Amniotic stem cell (primary cell): ENCODE measurements around the gene TTC19.
"Not testable (repeated sequence)": the region's sequence is repeated elsewhere in the genome, so short reads cannot be mapped to it uniquely, and the experiment has no call there.

Source experiments
- DNase-seq: peaks from one replicate; lab custom pipeline; 2025; lab: John Stamatoyannopoulos, UW

TTC19 gene

DNA sequence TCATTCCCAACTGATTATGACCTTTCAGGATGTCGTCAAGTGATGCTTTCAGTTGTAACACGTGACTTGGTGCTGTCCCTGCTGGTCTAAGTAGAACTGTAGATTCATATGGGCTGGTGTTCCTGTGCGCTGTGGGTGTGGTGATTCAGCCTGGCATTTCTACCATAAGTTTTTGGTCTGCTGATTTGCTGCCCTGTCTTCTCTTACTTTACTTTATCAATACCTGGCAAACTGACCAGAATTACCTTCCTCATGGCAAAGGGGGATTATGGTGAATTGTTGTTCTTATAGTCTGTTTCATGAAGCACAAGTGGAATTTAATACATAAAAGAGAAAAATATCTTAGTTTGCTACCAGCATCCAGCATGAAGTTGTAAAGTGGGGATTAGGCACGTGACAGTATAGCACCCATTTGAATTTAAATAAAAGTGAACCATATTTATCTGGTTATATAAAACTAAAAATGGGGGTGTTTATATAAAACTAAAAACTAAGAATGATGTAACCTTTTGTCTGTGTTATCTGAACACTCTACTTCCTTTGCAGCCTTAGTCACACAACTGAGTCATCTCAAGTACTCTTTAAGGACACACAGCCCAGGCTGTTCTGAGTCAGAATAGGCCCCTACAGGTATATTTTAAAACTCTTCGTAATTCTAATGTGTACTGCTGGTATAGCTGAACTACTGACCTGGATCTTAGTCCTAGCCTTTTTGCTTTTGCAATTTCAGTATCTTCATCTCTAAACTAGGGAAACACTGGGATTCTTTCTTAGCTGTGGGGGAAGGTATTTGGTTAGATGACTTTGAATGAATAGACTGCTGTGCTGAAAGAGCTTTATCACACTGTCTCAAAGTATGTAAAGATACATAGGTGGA lies 28.3 kb downstream of the TTC19 start:
- peak; percentile 83 for DNase-seq

DNA sequence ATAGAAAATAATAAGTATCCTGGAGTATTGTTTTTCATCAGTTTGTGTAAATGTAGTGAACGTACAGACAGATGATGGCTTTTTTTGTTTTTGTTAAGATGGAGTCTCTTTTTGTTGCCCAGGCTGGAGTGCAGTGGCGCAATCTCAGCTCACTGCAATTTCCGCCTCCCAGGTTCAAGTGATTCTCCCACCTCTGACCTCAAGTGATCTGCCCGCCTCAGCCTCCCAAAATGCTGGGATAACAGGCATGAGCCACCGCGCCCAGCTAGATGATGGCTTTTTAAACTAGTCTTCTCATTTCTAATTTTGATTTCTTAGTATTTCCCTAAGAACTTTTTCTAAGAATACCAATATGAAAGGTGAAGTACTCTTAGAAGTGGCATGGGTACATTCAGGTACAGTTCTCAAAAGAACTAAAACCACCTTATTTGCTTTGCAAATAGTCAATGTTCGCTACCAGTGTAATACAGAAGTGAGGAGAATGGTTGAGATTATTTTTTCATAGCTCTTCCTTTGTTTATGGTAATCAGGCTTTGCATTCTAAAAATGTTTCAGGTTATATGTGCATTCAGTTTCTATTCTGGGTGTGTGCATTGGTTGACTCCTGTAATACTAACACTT lies 34.2 kb downstream of the TTC19 start:
- no peak for DNase-seq

DNA sequence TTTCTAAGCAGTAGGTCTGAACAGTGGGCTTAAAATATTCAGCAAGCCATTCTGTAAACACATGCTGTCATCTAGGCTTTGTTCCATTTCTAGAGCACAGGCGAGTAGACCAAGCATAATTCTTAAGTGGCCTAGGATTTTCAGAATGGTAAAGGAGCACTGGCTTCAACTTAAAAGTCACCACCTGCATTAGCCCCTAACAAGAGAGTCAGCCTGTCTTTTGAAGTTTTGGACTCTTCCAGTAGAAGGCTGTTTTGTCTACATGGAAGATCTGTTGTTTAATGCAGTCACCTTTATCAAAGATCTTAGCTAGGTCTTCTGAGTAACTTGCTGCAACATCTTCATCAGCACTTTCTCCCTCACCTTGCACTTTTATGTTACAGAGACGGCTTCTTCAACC lies 36.6 kb downstream of the TTC19 start:
- DNase-seq: no peak

DNA sequence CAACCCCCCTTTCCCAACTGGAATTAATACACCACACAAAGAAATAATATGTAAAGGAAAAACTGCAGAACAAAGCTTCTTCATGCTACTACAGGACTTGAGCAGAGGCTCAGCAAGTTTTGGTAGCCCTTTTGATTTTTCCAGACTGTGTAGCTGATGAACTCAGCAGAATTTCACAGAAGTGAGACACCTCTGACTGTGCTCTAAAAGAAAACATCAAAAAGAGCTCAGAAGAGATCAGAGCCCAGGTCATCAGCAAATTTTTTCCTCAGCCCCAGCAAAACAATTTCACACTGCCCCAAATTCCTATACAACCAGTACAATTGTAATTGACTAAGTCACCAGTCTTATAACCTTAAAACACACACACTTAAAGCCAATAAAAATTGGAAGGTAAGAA lies 38.0 kb downstream of the TTC19 start:
- no peak for DNase-seq

DNA sequence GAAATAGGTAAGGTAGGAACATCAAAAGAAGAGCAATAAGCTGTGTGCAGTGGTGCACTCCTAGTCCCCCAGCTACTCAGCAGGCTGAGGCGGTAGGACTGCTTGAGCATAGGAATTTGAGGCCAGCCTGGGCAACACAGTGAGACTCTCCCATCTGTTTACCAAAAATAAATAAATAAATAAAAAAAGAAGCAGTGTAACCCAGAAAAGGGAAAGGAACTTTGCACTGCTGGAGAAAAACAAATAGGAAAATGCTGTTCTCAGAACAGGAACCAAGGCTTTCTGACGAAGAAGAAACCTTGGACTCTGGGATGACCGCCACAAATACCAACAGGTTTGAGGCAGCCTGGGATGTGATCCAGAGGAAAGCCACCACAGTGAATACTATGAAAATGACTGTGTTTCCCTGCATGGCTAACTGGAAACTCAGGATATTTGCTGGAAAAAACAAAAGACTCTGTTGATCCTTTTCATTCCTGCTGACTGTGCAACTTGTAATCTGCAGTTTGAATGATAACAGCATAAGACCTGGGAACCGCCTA lies 41.2 kb downstream of the TTC19 start:
- DNase-seq: peak; percentile 39

DNA sequence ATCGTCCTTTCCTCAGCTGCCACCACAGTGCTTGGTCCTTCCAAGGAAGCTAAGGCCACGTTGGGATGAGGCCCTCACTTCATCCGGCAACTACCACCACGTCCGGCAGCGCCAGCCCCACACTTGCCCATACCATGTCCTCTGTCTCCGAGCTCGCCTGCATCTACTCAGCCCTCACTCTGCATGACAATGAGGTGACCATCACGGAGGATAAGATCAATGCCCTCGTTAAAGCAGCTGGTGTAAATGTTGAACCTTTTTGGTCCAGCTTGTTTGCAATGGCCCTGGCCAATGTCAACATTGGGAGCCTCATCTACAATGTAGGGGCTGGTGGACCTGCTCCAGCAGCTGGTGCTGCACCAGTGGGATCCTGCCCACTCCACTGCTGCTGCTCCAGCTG lies 44.9 kb downstream of the TTC19 start:
- DNase-seq: no peak

DNA sequence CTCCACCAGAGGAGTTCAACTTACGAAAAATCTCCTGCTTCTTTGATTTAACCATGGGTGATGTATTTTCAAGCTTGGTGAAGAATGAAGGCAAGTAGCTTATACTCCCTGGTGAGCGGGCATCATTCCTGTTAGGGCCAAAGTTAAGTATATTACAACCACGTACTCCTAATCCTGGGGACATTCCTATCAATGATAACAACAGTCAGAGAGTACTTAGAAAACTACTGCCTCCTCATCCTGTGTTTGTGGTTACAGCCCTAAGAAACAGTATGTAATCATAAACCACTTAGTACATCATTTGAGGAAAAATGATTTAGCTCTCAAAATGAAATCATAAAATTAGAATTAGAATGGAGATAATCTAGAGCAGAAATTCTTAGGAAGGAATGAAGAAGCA lies 47.3 kb downstream of the TTC19 start:
- no peak for DNase-seq

DNA sequence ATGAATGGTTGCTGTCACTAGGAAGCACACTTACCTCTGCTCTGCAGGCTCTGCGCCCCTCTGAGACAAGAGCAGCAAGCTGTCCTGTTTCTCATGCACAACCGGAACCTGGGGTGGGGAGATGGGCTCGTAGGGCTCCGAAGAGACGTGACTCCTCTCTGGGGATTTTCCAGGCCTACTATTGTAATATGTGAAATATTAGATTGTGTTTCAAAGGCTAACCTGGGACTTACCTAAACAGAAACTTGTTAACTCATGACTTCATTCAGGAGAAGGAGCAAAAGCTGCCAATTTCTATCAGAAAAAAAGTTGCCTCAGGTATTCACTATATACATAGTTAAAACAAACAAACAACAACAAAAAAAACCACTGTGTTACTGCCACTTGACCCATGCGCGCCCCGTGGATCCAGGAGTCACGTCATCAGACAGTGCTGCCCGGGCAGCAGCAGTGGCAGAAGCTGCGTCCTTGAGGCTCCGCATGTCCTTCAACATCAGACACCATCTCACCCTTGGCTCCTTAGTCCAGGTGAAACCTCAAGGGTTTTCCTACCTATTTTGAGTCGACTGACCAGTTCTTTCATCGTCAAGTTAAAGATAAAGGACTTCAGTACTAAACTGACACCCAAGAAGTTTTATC lies 49.3 kb downstream of the TTC19 start:
- DNase-seq: no peak

DNA sequence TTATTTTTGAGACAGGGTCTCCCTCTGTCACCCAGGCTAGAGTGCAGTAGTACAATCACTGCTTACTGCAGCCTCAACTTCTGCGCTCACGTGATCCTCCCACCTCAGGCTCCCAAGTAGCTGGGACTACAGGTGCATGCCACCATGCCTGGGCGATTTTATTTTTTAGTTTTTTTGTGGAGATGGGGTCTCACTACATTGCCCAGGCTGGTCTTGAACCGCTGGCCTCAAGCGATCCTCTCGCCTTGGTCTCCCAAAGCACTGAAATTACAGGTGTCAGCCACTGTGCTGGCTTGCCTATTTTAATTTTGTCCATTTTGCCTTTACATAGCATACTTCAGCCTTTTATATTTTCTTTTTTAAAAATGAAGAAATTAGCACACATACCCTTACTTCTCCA lies 51.2 kb downstream of the TTC19 start:
- no peak for DNase-seq

DNA sequence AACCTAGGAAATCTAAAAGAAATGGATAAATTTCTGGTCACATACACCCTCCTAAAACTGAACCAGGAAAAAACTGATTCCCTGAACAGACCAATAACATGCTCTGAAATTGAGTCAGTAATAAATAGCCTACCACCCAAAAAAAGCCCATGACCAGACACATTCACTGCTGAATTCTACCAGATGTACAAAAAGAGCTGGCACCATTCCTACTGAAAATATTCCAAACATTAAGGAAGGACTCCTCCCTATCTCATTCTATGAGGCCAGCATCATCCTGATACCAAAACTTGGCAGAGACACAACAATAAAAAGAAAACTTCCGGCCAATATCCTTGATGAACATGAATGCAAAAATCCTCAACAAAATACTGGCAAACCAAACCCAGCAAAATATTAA lies 52.9 kb downstream of the TTC19 start:
- no peak for DNase-seq

DNA sequence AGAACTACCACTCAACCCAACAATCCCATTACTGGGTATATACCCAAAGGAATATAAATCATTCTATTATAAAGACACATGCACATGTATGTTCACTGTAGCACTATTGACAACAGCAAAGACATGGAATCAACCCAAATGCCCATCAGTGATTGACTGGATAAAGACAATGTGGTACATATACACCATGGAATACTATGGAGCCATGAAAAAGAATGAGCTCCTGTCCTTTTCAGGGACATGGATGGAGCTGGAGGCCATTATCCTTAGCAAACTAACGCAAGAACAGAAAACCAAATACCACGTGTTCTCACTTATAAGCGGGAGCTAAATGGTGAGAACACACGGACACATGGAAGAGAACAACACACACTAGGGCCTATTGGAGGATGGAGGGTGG lies 55.5 kb downstream of the TTC19 start:
- not testable (repeated sequence) for DNase-seq

DNA sequence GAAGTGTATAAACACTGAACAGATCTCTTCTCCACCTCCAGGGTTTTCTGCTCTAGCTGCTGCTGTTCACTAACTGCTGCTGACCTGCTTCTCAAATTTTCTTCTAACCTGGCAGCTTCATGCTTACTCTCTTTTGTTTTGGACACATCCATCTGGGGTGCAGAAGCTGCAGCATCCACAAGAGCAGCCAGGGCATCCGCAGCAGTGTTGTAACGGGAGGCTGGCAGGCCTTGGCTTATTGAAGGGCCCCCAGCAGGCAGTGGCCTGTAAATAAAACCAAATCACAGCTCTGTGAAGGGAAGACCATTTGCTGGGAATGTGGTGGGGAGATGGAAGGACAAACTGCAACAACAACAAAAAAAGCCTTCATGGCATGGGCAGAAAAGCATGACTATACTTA lies 62.0 kb downstream of the TTC19 start:
- no peak for DNase-seq

DNA sequence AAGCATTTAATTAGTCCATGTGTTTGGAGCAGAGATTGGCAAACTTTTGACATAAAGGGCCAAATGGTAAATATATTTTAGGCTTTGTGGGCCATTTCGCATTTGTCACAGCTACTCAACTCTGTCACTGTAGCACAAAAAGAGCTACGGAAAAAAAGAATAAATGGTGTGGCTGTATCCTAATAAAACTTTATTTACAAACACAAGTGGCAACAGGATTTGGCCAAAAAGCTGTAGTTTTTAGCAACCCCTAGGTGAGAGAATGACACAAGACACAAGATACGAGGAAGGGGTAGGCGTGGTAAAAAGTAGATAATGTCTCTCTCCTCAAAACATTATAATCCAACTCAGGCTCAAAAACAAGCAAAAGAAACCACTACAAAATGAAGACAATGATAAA lies 66.5 kb downstream of the TTC19 start:
- DNase-seq: no peak

DNA sequence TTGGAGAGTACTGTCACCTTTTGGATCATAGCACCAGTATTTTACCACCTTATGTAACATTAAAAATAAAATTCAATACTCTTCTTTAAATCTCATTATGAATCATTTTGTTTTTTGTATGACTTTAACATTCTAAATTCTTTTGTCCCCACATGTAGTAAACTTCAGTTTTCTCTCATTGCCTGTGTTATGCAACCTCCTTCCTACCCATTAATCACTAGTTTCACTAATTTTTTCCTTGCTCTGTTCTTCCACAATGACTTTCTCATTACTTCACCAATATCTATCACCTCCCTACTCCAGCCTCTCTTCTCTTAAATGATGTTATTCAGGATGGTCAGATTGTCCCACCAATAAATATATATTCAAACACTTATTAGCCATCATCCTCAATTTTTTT lies 68.7 kb downstream of the TTC19 start:
- no peak for DNase-seq

DNA sequence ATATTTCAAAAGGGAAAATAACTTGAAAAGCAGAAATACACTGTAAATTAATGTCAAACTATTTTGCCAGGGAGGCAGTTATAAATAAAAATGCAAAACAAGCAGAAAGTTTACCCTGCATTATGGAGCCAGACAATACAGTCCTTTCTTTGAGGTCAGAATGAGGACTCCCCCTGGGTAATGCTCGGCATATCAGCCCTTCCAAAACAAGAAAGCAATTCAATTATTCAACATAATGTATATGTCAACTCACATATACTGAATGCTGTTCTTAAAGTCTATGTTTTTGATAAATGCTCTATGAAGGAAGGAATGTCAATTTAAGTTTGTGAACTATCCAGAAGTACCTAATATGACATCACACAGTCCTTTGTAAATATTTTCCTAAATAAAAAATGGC lies 72.4 kb downstream of the TTC19 start:
- no peak for DNase-seq

DNA sequence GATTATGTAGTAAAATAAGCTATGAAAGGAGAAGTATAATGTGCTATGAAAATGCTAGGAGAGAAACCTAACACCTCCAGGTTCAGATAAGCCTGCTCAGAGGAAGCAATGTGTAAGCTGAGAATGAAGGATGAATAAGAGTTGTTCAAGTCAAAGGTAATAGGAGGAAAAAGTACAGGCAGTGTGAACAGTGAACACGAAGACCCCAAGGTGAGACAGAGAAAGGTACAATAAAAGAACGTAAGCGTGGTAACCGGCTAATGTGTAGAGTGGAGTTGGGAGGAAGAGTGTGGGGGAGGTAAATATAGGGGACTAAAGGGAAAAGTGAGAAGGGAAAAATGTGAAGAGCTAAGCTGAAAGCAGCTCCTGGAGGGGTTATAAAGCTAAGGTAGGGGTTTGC lies 74.2 kb downstream of the TTC19 start:
- no peak for DNase-seq

DNA sequence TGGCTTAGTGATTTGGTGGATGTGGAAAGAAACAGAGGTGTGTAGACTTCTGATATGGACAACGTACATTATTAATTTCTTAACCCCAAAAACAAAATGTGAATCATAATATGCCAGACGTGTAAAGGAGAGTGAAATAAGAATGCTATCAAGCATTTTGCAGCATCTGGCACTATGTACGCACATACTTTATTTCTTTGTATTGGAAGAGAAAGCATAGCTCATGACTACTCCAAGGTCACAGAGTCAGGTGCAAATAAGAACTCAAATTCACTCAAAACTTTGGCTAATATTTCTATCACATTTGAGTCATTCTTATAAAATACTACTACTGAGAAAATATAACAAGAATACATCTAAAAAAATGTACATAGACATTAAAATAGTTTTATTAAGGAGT lies 74.8 kb downstream of the TTC19 start:
- DNase-seq: no peak

DNA sequence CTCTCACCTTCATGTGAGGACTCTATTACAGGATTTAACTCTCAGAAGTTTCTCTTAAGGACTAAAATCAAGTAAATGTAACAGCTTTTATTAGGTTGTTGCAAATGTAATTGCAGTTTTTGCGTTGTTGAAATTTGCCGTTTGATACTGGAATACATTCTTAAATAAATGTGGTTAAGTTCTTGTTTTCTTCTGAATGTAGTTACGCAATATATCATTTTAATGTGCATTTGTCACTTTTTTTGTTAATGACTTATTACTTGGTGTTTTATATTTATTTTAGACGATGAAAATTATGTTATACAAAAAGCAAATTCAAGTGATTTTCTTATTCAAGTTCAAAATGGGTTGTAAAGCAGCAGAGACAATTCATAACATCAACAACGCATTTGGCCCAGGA lies 76.3 kb downstream of the TTC19 start:
- no peak for DNase-seq
